ENCODE results near the gene LHX6. TPM values are rescaled to one million over a fixed set of nuclear protein-coding genes. Genes with fewer than 3 reads are reported as not detected.

LHX6 gene
- total and polyA plus RNA-seq, 2 experiments from 2014 or later = 1.0 to 1.2 TPM

DNA sequence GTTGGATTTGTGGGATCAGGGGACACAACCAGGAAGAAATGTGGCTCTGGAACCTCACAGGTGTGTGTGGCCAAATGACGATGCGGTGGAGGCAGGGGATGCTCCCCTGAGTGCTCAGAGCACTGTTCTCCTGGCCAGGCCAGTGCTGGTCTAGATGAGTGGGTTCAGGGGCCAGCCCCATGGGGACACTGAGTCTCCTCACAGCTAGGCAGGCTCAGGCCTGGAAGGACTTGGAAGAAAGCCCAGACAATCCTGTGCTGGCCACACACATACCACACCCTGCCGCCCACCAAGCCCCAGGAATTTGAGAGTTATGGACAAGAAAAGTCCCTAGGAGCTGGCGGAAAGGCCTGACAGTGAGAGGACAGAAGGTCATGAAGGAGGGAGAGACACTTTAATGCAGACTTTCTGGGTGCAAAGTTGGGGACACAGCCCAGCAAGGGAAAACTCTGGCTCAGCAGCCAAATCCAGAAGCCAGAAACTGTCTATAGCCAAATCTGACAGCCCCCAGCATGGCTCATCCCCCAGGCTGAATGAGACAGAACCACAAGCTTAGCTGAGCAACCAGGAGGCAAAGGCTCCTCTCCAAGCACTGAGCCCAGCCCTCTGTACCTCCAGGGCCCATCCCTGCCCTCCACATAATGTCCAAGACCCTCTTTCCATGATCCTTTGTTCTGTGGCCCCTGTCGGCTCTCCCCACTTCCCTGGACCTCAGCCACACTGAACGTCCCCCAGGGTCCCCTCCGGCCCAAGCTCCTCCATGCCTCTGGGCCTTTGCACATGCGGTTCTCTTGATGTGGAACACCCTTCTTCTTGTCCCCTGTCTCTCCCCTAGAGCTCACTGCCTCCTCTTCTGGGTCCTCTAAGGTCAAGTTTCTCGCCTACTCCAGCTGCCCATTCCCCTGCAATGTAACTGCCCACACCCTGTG is 22.4 kb downstream of the LHX6 start:
- H2AFZ ChIP-seq = no peak overlapping the region
- no peaks in the 10 kb centered on the region for H3K36me3 ChIP-seq (ENCODE audit: insufficient read depth)
- TF ChIP-seq JUNB (IDR thresholded peaks at IDR 0.05; ENCODE audit: unreplicated experiment) (no peak), NANOG (IDR thresholded peaks at IDR 0.05; ENCODE audit: borderline replicate concordance) (no peak), EZH2 (IDR thresholded peaks at IDR 0.05; ENCODE audit: low read depth, unreplicated experiment) (no peak), STAT1 (IDR thresholded peaks at IDR 0.05; ENCODE audit: unreplicated experiment) (no peak), ZNF331 (CRISPR knock-in tag; IDR thresholded peaks at IDR 0.05; ENCODE audit: low read depth) (no peak), EZH2phosphoT487 (IDR thresholded peaks at IDR 0.05; ENCODE audit: unreplicated experiment) (no peak), ZNF114 (CRISPR knock-in tag; IDR thresholded peaks at IDR 0.05) (no peak), POLR2AphosphoS5 (IDR thresholded peaks at IDR 0.05; ENCODE audit: low read depth) (no peak), CREB1 (CRISPR knock-in tag; IDR thresholded peaks at IDR 0.05; ENCODE audit: low read depth) (no peak)
- TF ChIP-seq, protein P1, sequence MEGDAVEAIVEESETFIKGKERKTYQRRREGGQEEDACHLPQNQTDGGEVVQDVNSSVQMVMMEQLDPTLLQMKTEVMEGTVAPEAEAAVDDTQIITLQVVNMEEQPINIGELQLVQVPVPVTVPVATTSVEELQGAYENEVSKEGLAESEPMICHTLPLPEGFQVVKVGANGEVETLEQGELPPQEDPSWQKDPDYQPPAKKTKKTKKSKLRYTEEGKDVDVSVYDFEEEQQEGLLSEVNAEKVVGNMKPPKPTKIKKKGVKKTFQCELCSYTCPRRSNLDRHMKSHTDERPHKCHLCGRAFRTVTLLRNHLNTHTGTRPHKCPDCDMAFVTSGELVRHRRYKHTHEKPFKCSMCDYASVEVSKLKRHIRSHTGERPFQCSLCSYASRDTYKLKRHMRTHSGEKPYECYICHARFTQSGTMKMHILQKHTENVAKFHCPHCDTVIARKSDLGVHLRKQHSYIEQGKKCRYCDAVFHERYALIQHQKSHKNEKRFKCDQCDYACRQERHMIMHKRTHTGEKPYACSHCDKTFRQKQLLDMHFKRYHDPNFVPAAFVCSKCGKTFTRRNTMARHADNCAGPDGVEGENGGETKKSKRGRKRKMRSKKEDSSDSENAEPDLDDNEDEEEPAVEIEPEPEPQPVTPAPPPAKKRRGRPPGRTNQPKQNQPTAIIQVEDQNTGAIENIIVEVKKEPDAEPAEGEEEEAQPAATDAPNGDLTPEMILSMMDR (conservative IDR thresholded peaks at IDR 0.05; ENCODE audit: low read depth in 2 of 2) = no peak
- TF ChIP-seq, protein P2, sequence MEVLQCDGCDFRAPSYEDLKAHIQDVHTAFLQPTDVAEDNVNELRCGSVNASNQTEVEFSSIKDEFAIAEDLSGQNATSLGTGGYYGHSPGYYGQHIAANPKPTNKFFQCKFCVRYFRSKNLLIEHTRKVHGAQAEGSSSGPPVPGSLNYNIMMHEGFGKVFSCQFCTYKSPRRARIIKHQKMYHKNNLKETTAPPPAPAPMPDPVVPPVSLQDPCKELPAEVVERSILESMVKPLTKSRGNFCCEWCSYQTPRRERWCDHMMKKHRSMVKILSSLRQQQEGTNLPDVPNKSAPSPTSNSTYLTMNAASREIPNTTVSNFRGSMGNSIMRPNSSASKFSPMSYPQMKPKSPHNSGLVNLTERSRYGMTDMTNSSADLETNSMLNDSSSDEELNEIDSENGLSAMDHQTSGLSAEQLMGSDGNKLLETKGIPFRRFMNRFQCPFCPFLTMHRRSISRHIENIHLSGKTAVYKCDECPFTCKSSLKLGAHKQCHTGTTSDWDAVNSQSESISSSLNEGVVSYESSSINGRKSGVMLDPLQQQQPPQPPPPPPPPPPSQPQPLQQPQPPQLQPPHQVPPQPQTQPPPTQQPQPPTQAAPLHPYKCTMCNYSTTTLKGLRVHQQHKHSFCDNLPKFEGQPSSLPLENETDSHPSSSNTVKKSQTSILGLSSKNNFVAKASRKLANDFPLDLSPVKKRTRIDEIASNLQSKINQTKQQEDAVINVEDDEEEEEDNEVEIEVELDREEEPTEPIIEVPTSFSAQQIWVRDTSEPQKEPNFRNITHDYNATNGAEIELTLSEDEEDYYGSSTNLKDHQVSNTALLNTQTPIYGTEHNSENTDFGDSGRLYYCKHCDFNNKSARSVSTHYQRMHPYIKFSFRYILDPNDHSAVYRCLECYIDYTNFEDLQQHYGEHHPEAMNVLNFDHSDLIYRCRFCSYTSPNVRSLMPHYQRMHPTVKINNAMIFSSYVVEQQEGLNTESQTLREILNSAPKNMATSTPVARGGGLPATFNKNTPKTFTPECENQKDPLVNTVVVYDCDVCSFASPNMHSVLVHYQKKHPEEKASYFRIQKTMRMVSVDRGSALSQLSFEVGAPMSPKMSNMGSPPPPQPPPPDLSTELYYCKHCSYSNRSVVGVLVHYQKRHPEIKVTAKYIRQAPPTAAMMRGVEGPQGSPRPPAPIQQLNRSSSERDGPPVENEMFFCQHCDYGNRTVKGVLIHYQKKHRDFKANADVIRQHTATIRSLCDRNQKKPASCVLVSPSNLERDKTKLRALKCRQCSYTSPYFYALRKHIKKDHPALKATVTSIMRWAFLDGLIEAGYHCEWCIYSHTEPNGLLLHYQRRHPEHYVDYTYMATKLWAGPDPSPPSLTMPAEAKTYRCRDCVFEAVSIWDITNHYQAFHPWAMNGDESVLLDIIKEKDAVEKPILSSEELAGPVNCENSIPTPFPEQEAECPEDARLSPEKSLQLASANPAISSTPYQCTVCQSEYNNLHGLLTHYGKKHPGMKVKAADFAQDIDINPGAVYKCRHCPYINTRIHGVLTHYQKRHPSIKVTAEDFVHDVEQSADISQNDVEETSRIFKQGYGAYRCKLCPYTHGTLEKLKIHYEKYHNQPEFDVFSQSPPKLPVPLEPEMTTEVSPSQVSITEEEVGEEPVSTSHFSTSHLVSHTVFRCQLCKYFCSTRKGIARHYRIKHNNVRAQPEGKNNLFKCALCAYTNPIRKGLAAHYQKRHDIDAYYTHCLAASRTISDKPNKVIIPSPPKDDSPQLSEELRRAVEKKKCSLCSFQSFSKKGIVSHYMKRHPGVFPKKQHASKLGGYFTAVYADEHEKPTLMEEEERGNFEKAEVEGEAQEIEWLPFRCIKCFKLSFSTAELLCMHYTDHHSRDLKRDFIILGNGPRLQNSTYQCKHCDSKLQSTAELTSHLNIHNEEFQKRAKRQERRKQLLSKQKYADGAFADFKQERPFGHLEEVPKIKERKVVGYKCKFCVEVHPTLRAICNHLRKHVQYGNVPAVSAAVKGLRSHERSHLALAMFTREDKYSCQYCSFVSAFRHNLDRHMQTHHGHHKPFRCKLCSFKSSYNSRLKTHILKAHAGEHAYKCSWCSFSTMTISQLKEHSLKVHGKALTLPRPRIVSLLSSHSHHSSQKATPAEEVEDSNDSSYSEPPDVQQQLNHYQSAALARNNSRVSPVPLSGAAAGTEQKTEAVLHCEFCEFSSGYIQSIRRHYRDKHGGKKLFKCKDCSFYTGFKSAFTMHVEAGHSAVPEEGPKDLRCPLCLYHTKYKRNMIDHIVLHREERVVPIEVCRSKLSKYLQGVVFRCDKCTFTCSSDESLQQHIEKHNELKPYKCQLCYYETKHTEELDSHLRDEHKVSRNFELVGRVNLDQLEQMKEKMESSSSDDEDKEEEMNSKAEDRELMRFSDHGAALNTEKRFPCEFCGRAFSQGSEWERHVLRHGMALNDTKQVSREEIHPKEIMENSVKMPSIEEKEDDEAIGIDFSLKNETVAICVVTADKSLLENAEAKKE (CRISPR knock-in tag; IDR thresholded peaks at IDR 0.05) = no peak
- TF ChIP-seq, protein P3, sequence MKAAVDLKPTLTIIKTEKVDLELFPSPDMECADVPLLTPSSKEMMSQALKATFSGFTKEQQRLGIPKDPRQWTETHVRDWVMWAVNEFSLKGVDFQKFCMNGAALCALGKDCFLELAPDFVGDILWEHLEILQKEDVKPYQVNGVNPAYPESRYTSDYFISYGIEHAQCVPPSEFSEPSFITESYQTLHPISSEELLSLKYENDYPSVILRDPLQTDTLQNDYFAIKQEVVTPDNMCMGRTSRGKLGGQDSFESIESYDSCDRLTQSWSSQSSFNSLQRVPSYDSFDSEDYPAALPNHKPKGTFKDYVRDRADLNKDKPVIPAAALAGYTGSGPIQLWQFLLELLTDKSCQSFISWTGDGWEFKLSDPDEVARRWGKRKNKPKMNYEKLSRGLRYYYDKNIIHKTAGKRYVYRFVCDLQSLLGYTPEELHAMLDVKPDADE (IDR thresholded peaks at IDR 0.05) = no peak
- TF ChIP-seq, protein P4, sequence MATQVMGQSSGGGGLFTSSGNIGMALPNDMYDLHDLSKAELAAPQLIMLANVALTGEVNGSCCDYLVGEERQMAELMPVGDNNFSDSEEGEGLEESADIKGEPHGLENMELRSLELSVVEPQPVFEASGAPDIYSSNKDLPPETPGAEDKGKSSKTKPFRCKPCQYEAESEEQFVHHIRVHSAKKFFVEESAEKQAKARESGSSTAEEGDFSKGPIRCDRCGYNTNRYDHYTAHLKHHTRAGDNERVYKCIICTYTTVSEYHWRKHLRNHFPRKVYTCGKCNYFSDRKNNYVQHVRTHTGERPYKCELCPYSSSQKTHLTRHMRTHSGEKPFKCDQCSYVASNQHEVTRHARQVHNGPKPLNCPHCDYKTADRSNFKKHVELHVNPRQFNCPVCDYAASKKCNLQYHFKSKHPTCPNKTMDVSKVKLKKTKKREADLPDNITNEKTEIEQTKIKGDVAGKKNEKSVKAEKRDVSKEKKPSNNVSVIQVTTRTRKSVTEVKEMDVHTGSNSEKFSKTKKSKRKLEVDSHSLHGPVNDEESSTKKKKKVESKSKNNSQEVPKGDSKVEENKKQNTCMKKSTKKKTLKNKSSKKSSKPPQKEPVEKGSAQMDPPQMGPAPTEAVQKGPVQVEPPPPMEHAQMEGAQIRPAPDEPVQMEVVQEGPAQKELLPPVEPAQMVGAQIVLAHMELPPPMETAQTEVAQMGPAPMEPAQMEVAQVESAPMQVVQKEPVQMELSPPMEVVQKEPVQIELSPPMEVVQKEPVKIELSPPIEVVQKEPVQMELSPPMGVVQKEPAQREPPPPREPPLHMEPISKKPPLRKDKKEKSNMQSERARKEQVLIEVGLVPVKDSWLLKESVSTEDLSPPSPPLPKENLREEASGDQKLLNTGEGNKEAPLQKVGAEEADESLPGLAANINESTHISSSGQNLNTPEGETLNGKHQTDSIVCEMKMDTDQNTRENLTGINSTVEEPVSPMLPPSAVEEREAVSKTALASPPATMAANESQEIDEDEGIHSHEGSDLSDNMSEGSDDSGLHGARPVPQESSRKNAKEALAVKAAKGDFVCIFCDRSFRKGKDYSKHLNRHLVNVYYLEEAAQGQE (IDR thresholded peaks at IDR 0.05; ENCODE audit: unreplicated experiment) = no peak
- no peak overlapping the region for H3K4me3 ChIP-seq
- H3K27me3 Mint-ChIP-seq (ENCODE audit: insufficient read depth, low read depth, poor library complexity) = peaks cover 11% of the 10 kb centered on the region
- no peak overlapping the region for H3K4me3 Mint-ChIP-seq
- no peaks in the 10 kb centered on the region; the same call in 2 of the 3 replicates for H3K36me3 Mint-ChIP-seq (ENCODE audit: low read depth)
- H3K27ac ChIP-seq (ENCODE audit: low read depth) = no peak overlapping the region
- 0 out of 2 replicates have a peak, but pooled peaks cover 5% of the 10 kb centered on the region for H3K9me2 ChIP-seq (ENCODE audit: insufficient read depth)
- no peaks in the 10 kb centered on the region for H3F3A ChIP-seq (replicated peaks; ENCODE audit: low read depth)
- no peak overlapping the region for H3K27ac Mint-ChIP-seq
- H3K27me3 ChIP-seq (ENCODE audit: insufficient read depth) = peaks cover 10% of the 10 kb centered on the region
- no peak overlapping the region for H3K4me2 ChIP-seq
- H3K4me1 ChIP-seq (ENCODE audit: insufficient read depth) = peaks cover 13% of the 10 kb centered on the region
- no peaks in the 10 kb centered on the region for H4K20me1 ChIP-seq (replicated peaks; ENCODE audit: insufficient read depth)
- DNase-seq (ENCODE audit: low spot score) = no peak
- ATAC-seq = no peak
- H3K9me3 Mint-ChIP-seq = no peaks in the 10 kb centered on the region
- no peaks in the 10 kb centered on the region for H3K79me2 ChIP-seq (replicated peaks; ENCODE audit: insufficient read depth)
- peaks cover 14% of the 10 kb centered on the region for H3K4me1 Mint-ChIP-seq

Measured in GM23338 (cell line).